NCI-H2196 (cell line): ENCODE data around the gene EXOC2.
"Not testable (repeated sequence)": the region's sequence is repeated elsewhere in the genome, so short reads cannot be mapped to it uniquely, and the experiment has no call there.

Experiments used
- DNase-seq: peaks from one replicate; lab custom pipeline; 2025; ENCODE audit not compliant: unreplicated experiment; lab: John Stamatoyannopoulos, UW

The EXOC2 gene

DNA sequence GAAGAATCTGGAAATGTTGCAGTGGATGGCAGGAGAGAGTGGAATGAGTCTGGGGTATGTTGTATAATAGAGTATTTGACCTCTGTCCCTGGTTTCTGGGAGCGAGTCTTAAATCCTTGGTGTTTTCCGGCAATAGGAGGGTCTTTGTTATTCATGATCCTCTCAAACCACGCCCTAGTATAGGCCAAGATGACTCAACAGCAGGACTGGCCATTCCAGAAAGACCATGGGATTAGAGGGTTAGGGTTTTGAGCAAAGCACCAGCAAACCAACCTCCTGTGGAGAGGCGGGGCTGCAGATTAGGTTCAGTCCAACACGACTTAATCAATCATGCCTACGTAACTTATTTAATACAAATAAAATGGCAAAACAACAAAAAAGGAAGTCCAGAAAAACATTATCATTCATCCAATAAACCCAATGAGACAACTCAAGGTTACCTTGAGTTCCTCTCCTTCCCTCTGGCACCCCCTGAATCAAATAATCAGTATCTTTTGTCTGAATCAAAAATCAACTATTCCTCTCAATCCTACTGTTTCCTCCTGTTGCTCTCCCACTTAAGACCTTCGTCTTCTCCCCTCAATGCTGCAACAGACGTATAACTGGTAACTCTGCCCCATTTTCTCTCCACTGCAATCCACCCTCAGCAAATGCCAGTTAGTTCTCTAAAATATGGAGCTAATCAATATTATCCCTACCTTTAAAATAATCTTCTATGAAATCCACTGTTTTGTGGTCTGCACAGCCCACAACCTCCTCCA, 51.5 kb downstream of the EXOC2 start:
- no peak for DNase-seq

- no peak for DNase-seq
Measured at GRCh38 chr6:636488-636887, 56.5 kb downstream of the EXOC2 start.

- DNase-seq: no peak
Measured at GRCh38 chr6:635233-635632, 57.7 kb downstream of the EXOC2 start.

GRCh38 chr6:633611-634010, 59.3 kb downstream of the EXOC2 start:
- no peak for DNase-seq

- DNase-seq: no peak
Measured at GRCh38 chr6:628766-629165, 64.2 kb downstream of the EXOC2 start.

DNA sequence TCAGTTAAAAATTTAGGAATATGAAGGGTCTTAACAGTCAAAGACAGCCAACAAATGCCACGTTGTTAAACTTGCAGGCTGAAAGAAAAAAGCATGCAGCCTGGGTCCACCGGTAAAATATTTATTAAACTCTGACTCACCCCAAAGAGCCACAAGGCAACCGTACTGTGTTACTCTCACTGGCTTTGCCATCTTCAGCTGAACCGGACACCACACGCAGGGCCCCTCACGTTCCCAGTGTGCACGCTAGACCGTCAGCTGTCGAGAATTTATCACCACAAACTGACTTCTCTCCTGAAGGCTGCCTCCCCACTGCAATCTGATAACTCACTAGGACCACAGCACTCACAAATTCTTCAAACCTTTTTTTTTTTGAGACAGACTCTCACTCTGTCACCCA, 66.7 kb downstream of the EXOC2 start:
- no peak for DNase-seq

DNA sequence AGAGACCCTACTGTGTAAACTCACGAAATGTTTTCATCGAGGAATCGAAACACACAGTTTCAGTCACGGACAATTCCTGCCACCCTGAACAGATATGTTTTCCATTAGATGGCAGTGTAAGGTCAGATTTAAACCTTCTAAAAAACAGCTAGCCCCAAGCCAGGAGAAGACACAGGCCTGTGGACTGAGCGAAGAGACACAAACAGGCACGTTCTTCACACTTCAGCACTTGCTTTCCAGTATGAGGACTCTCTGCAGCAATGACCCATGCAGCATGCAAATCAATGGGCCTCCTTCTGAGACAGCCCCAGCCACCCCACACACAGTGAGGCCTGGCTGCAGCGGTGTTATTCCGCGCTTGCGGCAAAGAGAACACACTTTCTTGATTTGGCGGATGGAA, 68.0 kb downstream of the EXOC2 start:
- no peak for DNase-seq

DNA sequence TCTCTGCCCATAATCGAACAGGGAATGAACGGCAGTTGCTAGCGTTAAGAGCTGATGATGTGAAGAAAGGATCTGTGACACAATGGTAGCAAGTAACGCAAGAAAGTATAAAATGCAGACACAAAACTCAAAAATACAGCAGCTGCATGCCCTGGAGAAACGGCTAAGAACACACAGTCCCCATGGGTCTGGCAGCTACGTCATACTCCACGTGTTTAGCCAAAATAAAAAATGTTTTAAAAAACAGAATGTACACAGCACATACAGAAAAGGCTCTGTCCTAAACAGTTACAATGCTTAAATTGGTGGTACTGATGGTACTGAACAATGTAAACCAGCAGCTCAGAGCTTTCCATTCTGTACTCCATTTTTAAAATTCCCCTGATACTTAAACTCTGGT, 70.5 kb downstream of the EXOC2 start:
- no peak for DNase-seq

- no peak for DNase-seq
Measured at GRCh38 chr6:621931-622330, 71.0 kb downstream of the EXOC2 start.

DNA sequence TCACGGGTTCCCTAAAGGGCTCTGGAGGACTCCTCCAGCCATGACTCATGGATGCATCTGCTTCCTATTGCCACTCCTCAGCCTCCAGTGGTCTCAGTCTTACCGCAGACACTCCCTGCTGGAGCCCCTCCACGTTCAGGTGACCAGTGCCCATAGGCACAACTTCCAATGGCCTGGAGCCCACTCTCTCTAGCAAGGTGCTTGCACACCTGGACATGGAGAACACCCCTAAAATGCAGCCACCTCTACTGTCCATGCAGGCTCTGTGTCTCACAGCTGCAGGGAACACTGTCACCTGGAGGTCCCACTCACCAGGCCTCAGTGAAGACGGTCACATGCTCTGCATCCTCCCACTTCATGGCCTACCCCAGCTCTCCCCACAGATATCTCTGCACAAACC, 72.0 kb downstream of the EXOC2 start:
- DNase-seq: no peak

GRCh38 chr6:620166-620565, 72.8 kb downstream of the EXOC2 start:
- no peak for DNase-seq

- DNase-seq: no peak
Measured at GRCh38 chr6:617456-618100, 75.4 kb downstream of the EXOC2 start.

- DNase-seq: no peak
Measured at GRCh38 chr6:613981-614380, 79.0 kb downstream of the EXOC2 start.

DNA sequence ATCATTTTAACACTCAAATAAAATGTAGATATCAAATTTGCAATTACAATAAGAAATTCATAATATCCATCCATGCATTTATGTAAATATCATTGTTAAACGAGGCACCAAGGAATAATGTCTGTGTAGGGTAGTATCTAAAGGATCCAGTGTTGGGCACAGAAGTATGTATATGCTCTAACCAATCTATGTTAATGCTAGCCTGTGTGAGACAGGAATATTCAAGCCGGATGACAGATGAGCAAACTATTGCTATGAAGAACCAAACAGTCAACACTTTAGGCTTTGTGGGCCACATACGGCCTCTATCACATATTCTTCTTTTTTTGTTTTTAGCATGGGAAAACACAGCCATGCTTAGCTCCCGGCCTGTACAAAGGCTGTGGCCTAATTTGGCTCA, 81.0 kb downstream of the EXOC2 start:
- no peak for DNase-seq

- no peak for DNase-seq
Measured at GRCh38 chr6:610882-611281, 82.1 kb downstream of the EXOC2 start.

- no peak for DNase-seq
Measured at GRCh38 chr6:609905-610304, 83.0 kb downstream of the EXOC2 start.

DNA sequence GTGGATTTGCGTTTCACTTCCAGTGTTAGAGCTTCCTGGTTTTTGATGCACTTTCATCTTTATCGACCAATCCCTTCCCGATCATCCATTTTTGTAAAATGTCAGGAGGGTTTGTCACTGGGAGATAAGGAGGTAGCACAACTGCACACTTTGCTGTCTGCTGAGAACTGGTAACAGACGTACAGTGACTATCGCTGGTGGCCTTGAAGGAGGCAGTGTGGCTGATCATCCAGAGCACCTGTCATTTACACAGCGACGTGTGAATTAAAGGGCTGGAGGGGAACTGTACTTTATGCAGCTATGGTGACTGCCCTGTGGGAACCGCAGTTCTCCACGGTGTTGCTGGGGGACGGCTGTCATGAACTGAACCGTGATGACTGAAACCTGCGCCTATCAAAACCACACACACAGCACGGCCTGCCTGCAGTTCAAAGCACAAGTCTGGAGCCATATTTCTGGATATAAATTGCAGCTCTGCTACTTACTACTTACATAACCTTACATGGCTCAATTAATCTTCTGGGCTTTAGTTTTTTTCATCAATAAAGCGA, 86.0 kb downstream of the EXOC2 start:
- DNase-seq: no peak

GRCh38 chr6:605895-606294, 87.0 kb downstream of the EXOC2 start:
- not testable (repeated sequence) for DNase-seq

DNA sequence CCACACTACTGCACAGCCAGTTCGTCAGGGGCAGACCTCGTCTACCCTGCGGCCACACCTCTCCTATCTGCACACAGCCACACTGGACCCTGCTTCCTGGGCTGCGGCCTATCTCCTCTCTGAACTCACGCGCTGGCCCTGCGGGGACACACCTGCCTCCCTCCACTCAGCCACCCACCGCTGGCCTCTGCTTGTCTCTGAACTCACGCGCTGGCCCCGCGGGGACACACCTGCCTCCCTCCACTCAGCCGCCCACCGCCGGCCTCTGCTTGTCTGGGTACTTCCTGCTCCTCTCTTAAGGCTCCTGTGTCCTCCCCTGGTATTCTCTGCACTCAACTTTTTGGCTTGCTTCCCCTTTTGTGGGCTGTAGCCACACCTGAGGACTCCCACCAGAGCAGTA, 88.4 kb downstream of the EXOC2 start:
- no peak for DNase-seq

DNA sequence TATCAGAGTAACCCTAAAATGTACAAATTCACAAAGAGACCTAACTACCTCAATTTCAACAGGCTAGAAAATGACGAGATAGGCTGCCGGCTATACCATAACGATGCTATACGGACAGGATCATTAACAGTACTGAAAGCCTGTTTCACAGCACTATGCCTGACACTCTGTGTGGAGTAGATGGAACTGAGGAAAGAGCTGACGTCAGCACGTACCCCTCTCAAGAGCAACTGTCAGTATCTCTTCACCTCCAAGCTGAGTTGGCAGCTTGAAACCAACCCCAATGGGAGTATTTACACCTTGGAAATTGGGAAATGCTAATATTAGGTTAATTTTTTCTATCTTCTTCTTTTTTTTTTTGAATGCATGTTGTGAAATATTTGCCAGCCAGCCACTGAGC, 89.7 kb downstream of the EXOC2 start:
- DNase-seq: no peak

GRCh38 chr6:599576-600448, 93.1 kb downstream of the EXOC2 start:
- no peak for DNase-seq

DNA sequence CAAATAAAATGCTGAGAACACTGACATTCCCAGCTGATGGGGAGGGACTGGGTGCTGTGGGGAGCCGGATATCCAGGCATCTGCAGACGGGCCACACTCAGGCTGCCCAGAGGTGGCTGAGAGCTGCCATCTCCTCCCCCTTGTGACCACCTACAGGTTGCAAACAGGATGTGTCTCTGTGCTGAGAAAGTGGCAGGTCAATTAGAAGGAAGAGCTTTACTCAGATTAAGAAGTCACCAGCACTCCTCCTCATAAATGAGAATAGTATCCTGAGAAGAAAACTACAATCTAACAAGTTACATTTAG, 99.1 kb downstream of the EXOC2 start:
- no peak for DNase-seq
